HuH-7.5 (cell line): ENCODE data around the gene GSG1L2.

Experiments used
- DNase-seq: peaks from one replicate; pipeline ENCODE4 v3.0.0; 2011; ENCODE audit warnings: low spot score

GSG1L2 gene

DNA sequence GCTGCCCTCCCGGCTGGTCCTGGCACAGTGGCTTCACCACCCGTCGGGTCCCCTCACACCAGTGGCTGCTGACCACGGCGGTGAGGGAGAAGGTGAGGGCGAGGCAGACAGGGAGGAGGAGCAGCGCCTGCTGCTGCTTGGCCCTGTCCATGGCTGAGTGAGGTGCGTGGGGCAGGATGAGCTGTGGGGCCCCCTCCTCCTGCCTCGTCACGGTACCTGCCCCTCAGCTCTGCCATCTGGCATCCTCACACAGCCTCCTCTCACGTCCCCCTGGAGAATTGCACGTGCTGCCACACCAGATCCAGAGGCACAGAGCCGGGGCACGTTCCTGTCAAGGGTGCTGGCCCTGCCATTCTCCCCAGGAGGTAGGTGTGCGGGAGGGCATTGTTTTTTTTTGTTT is at the start of gene GSG1L2:
Gene GSG1L2, minus strand, starts transcription at position 159 of the 400 bp plus-strand sequence. Its CDS starts 8 bp downstream, at position 151.
- no peak for DNase-seq

DNA sequence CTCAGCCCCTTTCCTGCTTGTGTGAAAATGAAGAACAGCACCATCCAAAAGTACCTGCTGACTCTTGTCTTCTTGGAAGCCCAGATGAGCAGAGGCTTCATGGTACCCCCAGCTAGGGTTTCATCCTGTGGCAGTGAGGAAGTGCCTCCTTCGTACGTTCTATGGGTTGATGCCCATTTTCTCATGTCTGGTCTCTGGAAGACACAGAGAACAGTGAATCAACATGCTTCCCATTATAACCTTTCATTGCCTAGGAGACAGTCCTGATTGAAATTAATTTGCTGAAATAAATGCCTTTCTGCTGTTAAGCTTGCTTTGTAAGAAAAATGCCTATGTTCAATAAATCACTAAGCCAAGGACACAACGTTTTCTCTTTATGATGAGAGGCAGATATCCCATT is 46.7 kb upstream of the GSG1L2 start:
- DNase-seq, result no peak

DNA sequence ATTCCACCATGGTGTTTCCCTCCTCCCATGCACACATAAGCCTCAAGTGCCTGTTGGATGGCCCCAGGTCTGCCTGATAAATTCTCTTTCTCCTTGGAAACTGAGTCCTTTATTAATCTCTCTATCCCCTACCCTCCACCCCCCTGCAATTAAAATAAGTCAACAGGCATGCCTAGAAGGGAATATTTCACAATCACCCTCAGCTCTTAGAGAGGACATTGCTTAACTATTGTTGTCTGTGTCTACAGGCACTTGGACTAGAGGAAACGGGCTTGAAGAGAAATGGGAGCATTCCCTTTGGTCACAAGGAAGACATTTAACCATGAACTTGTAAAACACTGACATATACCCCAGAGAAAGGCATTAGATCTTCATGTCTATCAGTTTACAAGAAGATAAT is 43.7 kb upstream of the GSG1L2 start:
- no peak for DNase-seq

DNA sequence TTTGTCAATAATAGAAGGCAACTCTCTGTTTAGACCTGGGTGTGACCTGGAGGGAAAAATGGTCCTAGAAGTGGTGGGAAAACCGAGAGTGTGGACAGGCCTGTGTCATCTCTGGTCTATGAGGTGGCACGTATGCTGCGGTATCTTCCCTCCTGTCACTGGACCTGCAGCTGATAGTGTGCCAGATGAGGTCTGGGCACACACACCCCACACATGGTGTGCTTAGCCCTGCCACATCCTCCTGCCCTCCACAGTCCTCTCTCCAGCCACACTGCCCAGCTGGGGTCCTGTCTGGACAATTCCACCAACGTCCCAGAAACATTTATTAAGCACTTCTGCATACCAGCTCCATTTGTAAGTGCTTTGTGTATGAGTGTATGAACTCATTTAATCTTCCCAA is 41.1 kb upstream of the GSG1L2 start:
- DNase-seq, result no peak

DNA sequence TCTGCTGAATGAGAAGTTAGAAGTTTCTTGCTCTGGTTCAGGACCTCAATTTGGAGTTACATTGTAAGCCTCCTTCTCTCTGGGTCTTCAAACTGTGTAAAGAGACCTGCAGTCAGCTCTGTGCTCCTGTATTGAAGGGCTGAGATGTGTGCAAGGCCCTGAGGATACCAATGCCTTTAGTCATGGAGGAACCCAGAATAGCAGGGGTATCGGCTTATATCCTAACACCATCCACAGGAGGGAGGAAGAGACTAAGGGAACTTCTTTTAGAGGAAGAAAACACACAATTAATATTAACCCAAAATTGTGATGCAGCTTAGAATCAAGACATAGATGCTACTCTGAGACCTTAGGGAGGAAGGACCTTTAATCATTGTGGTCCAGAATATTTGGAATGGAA is 40.3 kb upstream of the GSG1L2 start:
- no peak for DNase-seq

DNA sequence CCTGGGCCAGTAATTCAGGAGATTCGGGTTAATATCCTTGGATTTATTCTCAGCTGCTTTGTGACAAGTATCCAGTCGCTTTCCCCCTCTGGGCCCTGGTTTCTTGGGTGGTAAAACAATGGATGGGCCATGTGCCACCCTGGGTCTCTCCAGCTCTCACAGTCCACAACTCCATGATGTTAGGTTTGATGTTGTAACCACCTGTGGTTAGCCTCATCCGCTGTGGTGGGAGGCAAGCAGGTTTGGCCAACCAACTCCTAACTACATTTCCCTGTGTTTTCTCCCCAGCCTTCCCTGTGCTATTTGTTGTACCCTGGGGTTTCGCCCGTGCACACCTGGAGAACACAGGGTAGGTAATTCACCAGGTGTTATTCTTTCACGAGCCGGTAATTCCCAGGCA is 39.0 kb upstream of the GSG1L2 start:
- no peak for DNase-seq

DNA sequence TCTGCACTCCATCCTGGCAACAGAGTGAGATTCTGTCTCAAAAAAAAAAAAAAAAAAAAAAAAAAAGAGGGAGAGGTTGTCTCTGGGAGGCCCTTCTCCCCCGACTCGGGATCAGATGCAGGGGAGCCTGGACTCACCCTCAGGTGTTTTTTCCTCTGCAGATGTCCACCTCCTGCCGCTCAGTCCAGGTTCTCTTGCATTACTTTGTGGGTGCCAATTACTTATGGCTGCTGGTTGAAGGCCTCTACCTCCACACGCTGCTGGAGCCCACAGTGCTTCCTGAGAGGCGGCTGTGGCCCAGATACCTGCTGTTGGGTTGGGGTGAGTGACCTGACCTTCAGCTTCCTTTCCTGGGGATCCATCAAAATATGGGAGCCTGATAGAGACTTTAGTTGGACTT is 37.9 kb upstream of the GSG1L2 start:
- no peak for DNase-seq

DNA sequence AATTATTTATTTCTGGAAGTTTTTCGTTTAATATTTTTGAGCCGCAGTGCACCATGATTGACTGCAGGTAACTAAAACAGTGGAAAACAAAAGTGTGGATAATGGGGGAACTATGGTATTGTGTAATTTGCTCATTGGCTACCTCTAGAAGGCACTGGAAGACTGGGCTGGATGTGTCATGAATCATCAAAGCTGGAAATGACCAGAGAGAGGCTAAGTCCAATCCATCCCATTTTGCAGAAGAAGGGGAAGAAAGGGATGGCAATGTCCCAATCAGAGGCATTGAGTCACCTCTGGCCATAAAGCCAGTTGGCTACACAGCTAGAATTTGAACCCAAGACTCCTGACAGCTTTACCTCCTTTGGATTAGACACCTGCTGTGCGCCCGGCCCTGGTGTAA is 33.2 kb upstream of the GSG1L2 start:
- no peak for DNase-seq

DNA sequence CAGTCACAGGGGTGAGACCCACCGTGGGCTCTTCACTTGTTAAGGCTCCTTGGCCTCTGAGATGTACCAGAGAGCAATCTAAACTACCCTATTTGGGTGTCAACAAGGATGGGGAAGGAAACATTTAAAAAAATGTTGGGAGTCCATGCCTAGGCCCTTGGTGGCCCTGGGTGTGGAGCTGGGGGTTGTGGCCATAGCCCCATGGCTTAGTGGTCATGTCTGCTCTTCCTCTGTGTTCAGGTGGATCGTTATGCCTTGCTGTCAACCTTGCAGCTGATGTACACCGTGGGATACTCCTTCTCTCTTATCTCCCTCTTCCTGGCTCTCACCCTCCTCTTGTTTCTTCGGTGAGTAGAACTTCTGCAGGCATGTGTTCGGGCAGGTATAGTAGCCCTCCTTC is 32.4 kb upstream of the GSG1L2 start:
- DNase-seq, result no peak

DNA sequence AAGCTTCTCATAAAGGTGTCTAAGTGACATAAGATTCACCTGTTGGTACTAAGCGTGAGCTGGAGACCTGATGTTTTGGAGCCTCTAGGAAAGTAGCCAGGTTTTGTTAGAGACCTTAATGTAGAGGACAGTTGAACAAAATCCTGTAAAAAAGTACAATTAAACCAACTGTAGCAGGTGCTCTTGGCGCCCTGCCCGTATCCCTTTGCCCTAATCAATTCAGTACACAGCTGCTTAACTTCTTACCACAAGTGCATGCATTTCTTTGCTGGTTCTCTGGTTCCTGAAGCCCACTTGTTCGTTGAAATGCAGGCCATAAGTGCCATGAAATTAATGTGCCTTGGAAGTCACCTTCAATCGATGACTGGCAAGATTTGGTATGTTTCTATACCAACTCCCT is 28.3 kb upstream of the GSG1L2 start:
- no peak for DNase-seq

DNA sequence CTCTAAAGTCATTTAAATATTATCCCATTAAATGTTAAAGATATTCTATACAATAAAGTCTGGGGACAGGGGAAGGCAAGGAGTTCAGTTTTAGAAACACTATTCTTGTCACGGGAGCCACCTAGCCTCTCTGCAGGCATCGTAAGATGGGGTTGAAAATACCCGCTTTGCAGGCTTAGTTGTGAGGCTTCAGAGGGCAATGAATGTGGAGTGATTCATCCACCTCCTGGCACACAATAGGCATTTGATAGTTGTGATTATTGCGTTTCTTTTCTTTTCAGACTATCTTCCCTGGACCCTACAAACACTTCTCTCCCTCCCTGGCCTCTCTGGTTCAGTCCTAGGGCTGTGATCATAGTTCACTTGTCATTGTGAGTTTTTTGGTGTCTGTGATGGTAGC is 23.4 kb upstream of the GSG1L2 start:
- no peak for DNase-seq

DNA sequence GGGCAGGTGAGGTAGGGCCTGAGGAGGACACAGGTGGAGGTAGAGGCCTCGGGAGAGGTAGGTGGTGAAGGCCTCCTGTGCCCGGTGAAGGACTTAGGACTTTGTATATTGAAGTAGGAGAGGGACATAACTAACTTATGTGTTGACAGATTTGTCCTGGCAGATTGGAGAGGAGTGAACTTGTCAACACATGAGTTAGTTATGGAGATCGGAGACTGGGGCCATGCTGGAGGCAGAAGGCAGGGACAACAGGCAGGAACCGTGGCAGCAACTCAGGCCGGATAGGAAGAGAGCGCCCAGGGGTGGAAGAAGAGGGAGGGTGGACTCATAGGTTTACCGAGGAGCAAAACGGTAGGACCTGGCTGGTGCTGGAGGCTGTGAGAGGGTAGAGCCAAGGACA is 22.3 kb upstream of the GSG1L2 start:
- DNase-seq, result no peak

DNA sequence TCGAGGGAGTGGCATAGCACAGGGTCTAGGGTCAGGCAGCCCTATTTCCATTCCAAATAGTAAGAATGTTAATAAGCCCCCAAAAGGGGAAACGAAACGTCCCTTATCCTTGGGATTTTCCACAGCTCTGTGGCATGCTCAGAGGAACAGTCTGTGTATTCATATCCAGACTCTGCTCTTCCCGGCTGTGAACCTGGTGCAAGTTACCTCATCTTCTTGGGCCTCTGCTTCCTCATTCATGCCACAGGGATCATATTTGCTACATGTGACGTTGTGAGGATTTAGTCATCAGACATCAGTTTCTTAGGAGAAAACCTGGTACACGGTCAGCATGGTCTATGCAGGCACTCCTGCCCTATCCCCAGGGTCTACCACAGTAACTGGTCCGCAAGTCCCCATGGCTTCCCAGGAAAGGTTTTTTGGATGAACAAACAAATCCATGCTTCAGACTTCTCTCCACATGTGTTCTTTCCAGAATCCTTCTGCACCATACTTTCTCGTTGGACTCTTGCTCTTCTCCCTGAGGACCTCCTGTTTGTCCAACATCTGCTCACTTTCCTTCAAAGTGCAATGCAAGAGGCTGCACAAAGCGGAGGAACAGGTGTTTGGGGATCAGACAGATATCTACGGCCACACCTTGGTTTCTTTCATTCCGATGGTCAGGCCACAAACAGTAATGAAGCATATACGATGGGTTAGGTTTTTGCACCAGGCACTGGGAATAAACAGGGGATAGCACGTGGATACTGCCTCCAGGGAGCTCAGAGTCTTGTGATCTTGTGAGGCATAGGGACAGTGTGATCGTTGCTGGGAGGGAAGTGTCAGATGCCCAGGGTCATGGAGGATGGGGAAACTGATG is 21.5 kb upstream of the GSG1L2 start:
- no peak for DNase-seq

DNA sequence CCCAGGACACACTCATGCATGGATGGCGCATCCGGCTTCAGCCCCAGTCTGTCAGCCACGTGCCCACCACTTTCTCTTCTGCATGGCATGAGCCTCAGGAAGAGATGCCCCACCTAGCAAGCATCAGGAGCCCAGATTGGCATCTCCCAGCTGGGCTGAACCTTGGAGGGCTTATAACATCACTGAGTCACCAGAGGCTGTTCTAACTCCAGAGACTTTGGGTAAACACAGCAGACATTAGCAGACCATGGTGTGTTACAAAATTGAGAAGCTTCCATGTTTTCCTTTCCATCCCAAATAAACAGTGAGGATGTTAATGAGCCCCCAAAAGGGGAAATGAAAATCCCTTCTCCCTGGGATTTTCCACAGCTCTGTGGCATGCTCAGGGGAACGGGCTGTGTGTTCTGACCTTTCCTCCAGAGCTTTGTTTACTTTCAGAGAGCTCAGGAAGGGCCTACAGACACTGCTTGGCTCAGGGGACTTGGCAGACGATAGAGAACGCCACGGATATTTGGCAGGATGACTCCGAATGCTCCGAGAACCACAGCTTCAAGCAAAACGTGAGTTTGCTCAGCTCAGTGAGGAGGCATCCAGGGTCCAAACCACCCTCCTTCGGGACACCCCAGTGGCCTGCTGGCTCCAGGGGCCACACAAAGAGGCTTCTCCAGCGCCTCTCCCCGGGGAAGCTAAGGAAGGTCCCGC is 20.3 kb upstream of the GSG1L2 start:
- DNase-seq, result no peak

DNA sequence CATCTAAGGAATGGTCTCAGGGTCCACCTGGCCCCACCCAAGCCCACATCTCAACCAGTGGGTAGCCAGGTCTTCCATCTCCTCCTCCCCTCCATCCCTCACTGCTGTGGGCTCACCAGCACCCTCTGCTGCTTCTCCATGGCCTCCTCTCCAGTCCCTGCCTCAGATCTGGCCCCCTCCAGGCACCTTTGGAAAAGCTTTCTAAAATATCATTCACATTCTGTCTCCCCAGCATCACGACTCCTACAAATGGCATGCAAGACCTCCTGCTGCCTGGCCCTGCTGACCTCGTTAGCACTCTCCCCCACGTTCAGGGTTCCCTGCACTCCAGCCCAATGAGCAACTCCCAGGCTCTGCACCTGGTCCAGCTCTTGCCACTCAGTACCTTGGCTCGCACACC is 17.6 kb upstream of the GSG1L2 start:
- no peak for DNase-seq

DNA sequence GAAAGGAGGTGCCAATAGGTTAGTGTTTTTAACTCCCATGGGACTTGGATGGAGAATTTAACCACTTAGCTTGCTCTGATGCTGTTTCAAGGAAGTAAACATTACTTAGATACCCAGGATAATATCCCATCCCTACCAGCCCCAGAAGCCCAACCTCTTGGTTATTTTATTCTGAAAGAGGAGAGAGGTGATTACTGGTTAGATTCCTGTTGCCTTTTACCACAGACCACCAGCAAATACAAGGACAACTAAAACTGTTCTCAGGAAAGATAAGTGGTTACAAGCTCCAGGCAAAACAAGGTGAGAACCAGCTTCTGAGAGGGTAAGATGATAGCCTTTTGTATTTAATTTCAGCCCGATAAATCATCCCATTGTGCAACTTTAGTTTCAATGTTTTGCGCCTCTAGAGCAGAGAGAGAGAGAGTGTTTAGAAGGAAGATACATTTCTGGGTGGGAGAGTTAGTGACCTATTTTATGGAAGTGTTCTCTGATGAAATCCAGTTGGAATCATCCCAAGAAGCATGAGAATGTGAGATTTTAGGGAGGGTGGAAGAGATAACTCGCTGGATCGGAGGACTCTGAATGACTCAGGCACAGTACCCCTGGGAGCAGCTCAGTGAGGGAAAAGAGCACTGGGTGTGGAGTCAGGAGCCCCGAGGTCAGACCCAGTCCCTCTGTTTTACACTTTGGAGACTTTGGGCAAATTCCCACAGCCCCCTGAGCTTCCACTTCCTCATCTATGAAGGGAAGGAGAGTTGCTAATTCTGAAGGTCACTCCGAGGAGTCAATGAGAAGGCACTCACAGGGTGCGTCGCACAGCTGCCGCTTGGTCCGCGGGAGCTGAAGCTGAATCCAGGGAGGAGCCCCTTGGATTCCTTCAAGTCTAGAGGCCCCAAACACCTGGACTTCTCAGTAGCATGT is 15.9 kb upstream of the GSG1L2 start:
- DNase-seq, result no peak

DNA sequence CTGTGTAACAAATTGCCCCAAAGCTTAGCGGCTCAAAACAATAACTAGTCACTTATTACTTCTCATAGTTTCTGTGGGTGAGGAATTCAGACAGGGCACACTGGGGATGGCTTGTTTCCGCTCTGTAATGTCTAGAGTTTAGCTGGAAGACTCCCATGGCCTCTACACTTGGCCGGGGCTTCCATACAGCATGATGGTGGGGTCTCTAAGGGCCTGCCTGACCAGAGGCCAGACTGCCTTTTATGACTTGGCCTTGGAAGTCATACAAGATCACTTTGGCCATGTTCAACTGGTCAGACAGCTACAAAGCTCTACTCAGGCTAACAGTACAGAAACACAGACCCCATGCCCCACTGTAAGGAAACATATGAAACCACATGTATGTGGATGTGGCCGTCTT is 12.0 kb upstream of the GSG1L2 start:
- no peak for DNase-seq

DNA sequence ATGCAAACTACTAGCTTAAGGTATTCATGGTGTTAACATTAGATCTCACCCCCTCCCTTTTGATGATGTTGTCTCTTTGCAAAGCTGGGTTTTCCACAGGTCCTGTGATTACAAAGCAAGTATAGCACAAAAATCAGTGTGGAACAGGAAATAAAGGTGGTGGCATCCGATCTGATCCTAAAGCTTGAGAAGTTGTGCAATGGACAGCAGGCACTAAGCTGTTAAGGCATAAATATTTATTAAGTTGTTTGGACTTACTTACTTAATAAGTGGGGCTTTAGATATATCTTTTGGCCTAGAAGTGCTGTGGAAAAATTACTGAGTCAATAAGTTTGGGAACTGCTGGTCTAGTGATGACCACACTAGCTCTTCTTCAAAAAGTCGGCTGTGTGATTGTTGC is 8.8 kb upstream of the GSG1L2 start:
- no peak for DNase-seq

DNA sequence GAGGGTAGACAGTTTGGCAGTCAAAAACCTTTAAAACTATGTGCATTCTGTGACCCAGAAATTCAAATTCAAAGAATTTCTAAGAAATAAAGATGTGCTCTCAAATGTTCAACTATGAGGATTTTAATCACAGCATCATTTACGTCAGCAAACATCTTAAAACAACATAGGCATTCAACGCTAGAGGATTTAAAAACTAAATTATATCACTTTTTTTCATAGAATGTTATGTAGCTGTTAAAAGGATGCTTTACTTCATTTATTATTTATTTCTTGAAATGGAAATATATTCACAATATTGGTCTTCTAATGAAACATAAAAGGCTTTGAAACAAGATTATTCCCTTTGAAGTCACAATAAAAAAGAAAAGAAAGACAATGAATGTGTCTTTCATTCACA is 7.5 kb upstream of the GSG1L2 start:
- DNase-seq, result no peak

DNA sequence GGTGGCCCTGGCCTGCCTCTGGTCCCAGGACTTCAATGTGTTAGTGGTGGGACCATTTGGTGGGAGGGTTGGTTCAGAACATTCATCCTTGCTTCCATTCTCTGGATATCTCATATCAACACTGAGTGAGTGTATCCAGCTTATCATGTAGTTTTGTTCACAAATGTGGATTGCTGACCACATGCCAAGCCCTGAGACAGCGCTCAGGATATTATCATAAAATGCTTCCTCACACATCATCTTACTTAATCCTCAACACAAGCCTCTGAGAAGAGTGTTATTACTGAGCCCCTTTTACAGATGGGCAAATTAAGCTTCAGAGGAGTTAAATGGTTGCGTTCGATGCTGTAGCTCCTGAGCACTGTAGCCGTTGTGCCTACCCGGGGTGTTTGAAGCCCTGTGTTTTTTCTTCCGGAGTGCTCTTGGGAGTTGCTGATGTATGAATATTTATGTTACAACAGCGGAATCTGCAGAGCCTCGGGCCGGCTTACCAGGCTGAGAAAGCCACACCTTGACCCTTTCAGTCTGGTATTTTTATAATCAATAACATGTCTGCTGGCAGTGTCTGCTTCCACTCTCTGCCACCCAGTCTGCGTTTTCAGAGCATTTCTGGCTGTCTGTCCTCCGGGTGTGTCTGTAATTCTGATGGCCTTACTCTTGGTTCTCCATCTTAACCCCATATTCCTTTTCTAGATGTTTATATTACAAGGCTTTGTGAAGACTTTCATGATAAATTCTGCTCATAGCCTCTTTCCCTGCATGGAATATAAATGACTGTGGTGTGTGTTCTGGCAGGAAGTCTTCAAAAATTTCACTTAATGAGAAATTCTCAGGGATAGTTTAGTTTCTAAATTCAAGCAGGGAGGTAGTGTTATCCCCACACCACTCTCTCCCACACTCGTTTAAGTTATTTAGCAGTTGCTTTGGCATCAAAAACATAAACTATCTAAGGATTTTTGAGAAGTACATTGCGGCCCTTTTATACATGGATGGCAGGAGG is 6.7 kb upstream of the GSG1L2 start:
- DNase-seq, result no peak

DNA sequence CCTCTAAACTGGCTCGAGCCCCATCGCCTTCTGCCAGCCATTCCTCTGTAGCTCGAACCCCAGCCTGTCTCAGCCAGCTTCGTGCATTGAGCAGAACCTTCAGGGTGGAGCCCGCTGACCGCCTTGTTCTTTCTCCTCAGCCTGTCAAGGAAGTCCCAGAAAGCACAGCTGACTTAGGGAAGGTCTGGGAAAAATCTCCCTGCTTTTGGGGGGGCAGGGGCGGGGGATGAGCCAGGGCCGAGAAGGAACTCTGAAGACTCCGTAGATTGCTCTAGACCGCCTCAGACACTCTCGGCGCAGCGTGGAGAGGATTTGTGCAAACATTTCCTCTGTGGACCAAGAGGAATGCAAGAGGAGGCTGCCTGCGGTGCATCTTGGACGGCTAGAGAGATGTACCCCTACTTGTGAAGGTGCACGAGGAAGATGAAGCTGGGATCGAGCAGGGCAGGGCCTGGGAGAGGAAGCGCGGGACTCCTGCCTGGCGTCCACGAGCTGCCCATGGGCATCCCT is 3.8 kb upstream of the GSG1L2 start, which contains the start of gene GLP2R:
Gene GLP2R, plus strand, starts transcription at position 284 of the 510 bp plus-strand sequence. Its CDS starts 140 bp downstream, at position 424.
- DNase-seq, result no peak
